HG03521 (cell line): ENCODE results near the gene HTD2.

ENCODE experiments used
- ATAC-seq: cut with Tn5 transposase; IDR thresholded peaks from one replicate; pipeline ENCODE4 v1.9.1; 2021; ENCODE audit warnings: mild to moderate bottlenecking, moderate library complexity; ENCODE audit not compliant: unreplicated experiment

HTD2 gene

GRCh38 chr3:58355179-58355578 lies 48.9 kb downstream of the HTD2 start:
- peak; percentile 55 for ATAC-seq

GRCh38 chr3:58356054-58356453 lies 49.7 kb downstream of the HTD2 start:
- no peak for ATAC-seq

GRCh38 chr3:58357402-58357801 lies 51.1 kb downstream of the HTD2 start:
- no peak for ATAC-seq

DNA sequence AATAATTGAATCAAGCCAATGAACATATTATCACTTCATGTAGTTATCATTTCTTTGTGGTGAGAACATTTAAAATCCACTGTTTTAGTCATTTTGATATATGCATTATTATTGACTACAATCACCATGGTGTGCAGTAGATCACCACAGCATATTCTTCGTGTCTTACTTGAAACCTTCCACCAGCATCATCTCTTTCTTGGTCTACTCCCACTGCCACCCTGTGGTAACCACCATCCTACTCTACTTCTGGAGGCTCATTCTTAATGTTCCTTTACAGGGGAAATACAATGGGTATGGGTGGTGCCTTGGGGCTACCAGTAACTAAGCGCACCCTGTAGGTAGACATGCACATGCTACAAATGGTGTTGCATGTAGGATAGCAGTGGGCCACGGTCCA lies 51.8 kb downstream of the HTD2 start:
- no peak for ATAC-seq

DNA sequence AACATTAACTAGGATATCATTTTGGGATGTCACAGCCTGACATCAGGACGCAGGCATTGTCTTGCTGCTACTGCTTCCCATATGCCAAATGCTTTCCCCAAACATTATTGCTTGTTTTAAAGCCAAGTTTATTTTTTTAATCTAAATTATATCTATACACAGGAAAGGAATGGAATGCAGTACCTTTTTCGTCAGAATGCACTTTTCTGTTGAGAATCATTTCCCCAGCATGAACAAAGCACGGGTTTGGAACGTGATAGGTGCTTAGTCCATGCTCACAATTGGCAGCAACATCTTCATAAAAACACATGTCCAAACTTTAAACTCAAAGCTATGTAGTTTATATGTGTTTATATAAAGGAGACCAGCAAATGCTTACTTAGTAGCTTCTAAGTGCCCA lies 52.5 kb downstream of the HTD2 start:
- ATAC-seq = no peak

DNA sequence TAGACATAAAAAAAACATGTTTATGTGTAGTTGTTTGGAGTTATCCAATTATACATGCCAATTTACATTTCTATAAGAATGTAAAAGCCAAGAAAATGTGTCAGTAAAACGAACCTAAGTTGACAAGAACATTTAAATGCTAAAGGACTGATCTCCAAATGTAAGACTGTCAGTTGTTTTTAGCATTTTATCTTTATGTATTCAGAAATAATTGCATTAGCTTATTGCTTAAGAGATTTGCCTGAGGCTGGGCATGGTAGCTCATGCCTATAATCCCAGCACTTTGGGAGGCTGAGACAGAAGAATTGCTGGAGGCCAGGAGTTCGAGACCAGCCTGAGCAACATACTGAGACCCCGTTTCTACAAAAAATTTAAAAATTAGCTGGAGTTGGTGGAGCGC lies 53.3 kb downstream of the HTD2 start:
- ATAC-seq = no peak

GRCh38 chr3:58361866-58362265 lies 55.5 kb downstream of the HTD2 start:
- no peak for ATAC-seq

GRCh38 chr3:58366699-58367098 lies 60.4 kb downstream of the HTD2 start:
- no peak for ATAC-seq

DNA sequence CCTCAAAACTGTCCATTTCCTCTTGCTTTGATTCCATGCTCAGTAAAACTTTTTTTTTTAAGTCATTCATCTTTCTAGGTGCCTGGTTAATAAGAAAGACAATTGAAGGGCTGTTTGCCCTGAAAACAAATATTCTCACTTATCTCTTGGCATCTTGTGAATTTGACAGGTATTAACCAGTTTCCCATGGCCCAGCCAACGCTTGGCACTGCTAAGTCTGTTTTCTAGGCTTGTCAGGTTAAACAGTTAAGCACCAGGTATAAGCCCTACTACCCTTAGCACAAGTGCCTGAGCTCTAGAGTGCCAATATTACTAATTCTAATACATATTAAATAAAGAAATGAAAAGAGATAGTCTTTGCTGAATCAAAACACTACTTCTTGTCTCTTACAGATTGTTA lies 62.7 kb downstream of the HTD2 start:
- no peak for ATAC-seq
